GM19043 (cell line): Measurements from ENCODE around the gene PDSS2.

ENCODE experiments used
- ATAC-seq: cut with Tn5 transposase; IDR thresholded peaks from one replicate; pipeline ENCODE4 v1.9.1; 2021; ENCODE audit warnings: low read depth; ENCODE audit not compliant: unreplicated experiment

PDSS2 gene

DNA sequence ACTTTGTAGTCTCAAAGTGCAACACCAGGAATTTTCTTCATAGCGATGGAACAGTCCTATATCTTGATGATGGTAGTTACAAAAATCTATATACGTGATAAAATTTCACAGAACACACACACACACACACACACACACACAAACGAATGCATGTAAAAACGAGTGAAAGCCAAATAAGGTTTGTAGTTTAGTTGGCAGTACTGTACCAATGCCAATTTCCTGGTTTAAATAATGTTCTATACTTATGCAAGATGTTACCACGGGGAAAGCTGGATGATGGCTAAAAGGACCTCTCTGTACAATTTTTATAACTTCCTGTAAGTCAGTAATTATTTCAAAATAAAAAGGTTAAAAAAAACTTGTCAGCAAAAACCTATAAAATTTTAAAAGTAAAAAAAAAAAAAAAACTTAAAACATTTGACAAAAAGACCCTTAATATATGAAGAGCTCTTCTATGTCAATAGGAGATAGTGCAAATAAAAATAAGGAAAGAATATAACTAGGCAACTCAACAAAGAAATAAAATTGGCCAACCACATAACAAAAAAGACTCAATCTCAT is 37.6 kb downstream of the PDSS2 start:
- no peak for ATAC-seq

DNA sequence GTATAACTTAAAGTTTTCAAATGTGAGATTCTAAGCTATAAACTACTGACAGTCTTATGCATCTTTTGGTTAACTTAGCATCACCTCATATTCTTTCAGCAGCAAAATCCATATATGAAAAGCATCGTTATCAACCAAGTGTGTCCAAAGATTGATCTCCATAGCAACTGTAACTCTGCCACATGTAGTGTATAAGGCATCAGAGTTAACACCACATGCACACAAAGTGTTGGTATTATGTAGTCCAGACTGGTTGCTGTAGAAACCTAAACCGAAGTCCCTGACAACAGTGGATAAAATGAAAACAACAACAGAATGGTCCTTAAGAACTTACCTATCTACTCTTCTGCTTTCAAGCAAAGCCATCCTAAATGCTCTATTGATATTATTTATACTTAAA is 39.6 kb downstream of the PDSS2 start:
- no peak for ATAC-seq

GRCh38 chr6:107418118-107418517 is 41.2 kb downstream of the PDSS2 start:
- no peak for ATAC-seq

- no peak for ATAC-seq
Observed at GRCh38 chr6:107416145-107416544, 43.2 kb downstream of the PDSS2 start.

DNA sequence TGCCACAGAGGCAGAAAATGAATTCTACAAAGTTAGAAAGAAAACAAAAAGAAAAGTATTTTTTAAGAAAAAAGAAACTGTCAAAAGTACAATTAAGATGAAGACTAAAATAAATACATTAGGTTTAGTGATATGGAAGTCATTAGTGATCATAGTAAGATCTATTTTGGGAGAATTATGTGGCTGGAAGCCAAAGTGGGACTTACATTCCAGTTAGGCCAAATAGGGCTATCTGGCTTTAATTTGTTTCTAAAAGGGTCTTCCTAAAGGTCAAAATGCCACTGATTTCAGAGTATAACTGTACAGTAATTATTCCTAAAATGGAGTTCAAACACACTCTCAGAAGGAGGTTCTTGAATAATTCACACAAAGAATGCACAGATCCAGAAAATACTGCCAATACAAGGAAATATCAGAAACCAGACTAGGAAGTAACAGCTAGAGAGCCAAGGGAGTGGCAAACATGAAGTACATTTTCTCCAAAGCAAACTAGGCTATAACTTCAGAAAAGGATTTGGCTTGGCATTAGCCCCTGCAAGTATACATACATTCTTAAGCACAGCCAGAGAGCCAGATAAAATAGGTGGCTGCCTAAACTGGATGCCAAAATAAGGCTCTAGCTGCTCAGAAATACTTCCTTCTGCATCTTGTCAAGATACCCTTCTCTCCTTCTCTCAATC is 45.3 kb downstream of the PDSS2 start:
- ATAC-seq: no peak

- ATAC-seq: no peak
Observed at GRCh38 chr6:107411161-107411560, 48.2 kb downstream of the PDSS2 start.

DNA sequence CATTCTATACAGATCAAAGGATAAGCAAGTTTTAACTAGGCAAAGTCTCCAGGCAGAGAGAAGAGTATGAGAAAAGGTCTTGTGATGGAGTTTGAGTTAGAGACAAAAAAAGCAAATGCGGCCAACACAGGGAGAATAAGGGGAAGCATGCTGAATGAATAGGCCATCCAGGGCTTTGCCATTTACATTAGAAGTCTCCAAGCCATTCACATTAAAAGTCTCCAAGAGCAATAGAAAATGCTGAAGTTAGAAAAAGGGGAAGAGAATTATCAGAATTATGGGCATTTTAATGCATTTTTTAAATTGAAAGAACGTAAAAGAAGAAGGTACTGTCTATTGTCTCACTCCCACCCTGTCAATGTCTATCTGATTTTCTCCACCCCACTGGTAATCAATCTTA is 49.4 kb downstream of the PDSS2 start:
- ATAC-seq: no peak

GRCh38 chr6:107408714-107409113 is 50.6 kb downstream of the PDSS2 start:
- no peak for ATAC-seq

GRCh38 chr6:107405002-107405401 is 54.4 kb downstream of the PDSS2 start:
- no peak for ATAC-seq

DNA sequence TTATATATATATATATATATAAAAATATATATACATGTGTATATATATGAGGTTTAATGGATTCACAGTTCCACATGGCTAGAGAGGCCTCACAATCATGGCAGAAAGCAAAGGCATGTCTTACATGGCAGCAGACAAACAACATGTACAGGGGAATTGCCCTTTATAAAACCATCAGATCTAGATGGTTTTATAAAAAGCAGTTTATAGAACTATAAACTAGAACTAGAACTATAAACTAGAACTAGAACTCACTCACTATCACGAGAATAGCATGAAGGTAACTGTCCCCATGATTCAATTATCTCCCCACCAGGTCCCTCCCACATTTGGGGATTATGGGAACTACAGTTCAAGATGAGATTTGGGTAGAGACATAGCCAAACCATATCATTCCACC is 56.8 kb downstream of the PDSS2 start:
- no peak for ATAC-seq

- ATAC-seq: no peak
Observed at GRCh38 chr6:107401573-107401972, 57.8 kb downstream of the PDSS2 start.

DNA sequence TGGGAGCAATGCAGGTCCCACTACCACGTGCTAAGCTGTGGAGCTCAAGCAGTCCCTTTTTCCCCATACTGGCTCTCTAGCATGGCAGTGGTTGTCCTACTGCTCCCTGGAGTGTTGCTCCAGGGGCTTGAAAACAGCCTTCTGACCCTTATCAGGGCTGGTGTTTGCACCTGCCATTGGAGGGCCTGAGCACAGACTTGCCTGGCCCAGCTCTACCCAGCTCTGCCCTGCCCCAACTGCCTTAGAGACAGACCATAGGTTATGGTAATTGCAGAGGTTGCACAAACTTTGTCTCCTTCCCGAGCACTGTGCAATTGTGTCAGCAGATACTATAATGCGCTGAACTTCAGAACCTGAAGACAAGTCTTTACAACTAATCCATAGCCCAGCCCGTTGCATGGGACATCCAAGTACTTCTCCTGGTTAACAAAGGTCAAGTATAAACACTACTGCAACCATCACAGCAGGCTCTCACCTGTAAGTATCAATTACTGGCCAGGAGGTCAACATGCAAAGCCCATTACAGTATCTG is 58.7 kb downstream of the PDSS2 start:
- no peak for ATAC-seq

DNA sequence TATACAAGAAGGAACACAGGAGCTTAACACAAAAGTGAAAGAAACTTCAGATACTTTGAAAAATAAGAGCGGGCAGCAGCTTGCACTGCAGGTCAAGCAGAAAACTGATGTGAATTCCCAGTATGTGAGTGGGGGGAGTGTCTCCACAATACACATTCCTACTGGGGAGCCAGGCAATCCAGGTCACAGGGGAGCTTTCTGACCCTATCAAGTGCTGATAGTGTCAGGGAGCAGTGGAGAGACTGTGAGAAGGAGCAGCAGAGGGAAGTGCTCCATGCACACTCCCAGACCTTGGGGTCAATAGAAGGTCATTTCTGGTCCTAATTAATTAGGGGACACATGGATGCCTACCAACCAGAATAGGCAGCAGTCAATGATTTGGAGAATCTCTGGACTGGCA is 59.4 kb downstream of the PDSS2 start:
- no peak for ATAC-seq

GRCh38 chr6:107398001-107398400 is 61.4 kb downstream of the PDSS2 start:
- ATAC-seq: no peak

DNA sequence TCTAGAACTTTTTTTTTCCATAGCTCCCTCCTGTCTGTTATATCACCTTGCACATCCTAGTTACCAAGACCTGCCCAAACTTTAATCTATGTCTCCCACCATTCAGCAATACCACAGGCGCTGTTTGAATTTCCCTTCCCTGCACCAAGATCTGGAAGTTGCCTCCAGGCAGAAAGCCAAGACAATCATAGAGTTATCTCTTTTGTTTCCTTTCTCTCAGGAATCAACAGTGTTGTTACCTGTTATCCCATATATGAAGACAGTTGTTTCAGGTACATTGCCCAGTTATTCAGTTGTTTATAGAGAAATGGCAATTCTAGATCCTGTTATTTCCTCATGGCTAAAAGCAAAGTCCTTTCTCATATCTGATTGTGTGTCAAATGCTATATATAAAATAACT is 63.2 kb downstream of the PDSS2 start:
- no peak for ATAC-seq

DNA sequence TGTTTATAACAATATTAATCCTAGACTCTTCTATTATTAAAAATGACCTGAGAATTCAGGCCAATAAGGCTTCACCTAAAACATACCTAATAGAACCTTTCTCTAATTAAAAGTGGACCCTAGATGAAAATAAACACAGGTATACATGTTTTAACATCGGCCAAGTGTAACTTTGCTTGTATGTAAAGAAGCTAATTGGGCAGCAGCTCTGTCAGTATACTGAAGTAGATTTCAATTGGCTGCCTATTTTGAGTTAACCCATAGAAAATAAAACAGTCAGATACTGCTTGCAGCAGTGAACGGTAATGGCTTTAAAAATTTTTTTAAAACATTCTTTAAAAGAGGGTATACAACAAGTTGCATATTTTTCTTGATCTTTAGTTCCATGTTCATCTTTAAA is 67.3 kb downstream of the PDSS2 start:
- ATAC-seq: no peak

DNA sequence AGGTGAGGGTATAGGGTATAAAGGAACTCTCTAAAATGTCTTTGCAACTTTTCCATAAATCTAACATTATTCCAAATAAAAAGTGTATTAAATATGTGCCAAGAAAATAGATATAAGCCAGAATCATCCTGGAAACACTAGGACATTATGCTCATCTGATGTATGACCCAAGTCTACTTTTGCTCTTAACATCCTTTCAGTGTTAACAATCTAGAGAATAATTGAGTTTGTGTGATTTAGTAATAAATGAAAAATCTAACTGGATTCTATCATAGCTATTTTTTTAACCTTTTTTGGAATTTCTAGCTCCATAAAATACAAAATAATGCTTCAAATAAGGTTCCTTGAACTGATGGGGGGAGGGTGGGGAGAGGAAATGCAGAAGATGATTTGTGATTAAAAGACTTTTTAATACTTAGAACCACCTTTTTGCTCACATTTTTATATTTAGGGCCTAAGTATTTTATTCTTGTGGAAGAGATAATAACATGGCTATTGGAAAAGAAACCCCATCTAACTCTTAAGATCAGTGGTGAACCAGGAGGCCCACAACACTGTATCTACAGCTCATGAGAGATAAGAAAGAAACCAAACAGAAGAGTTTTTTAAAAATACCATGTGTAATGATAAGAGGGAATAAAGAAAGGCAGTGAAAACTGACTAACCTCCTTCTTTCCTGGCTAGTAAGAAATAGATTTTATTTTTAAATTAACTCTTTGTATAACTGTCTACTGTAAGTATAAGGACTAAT is 68.5 kb downstream of the PDSS2 start:
- no peak for ATAC-seq

GRCh38 chr6:107390056-107390455 is 69.3 kb downstream of the PDSS2 start:
- ATAC-seq: no peak

DNA sequence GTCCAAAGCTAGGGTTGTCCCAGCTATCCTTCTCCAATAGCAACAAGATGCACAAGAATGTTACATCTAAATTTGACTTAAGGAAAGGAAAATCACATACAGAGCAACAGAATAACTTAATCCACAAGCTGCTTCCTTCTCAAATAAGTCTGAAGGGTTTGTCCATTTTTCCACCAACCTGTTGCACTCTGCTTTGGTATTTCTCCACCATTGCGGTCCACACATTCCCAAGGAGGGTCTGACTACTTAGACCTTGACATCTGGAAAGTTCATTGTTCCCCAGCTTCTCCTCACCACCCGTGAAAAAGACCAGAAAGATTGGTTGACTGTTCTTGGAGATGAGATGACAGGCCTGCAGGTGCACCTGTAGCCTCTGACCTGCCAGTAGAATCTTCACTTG is 72.5 kb downstream of the PDSS2 start:
- no peak for ATAC-seq

- ATAC-seq: no peak
Observed at GRCh38 chr6:107386340-107386739, 73.0 kb downstream of the PDSS2 start.

- no peak for ATAC-seq
Observed at GRCh38 chr6:107383705-107384104, 75.7 kb downstream of the PDSS2 start.

DNA sequence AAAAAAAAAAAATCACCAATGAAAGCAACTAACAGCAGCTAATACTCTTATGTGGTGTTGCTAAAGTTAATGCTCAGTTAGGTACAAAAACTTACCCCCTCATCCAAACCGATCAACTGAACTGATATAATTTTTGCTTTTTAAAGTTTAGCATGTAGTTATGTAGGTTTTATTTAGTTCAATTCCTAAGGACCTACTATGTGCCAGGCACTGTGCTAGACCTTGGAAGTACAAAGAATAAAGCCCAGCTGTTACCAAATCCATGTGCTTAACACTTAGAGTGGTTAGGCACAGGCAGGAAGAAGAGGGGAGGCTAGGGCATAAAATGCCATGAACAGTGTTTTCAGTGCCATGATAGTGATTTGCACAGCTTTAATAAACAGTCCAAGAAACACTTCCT is 85.1 kb downstream of the PDSS2 start:
- ATAC-seq: no peak
